Measurements from ENCODE around the gene PIGA. TPM values are rescaled to one million over a fixed set of nuclear protein-coding genes. Genes with fewer than 3 reads are reported as not detected.

Gene PIGA
- total and polyA plus RNA-seq, 4 donors = 11.7 to 72.8 (median 18.8) TPM

GRCh38 chrX:15376956-15377355 lies 41.6 kb upstream of the PIGA start:
- Histone ChIP-seq H3K27me3 (ENCODE audit: control insufficient read depth in 3 of 3, insufficient read depth in 3 of 3, low read length in 2 of 3) (peaks cover 0 to 47% (median 21%) of the 10 kb centered on the region in 3 donors), H3K9ac (ENCODE audit: insufficient read depth in 1 of 2, low read length in 2 of 2) (no peak overlapping the region), H3K36me3 (ENCODE audit: control insufficient read depth in 4 of 4, insufficient read depth in 4 of 4, low read length in 4 of 4) (no peaks in the 10 kb centered on the region), H3K27ac (ENCODE audit: low read depth in 1 of 2, low read length in 1 of 2) (no peak overlapping the region), H3K4me3 (no peak overlapping the region), H3K4me1 (ENCODE audit: control insufficient read depth in 5 of 5, insufficient read depth in 5 of 5, low read length in 5 of 5) (no peaks in the 10 kb centered on the region), H3K9me3 (ENCODE audit: control insufficient read depth in 4 of 4, insufficient read depth in 3 of 4, low read length in 3 of 4) (no peaks in the 10 kb centered on the region)
- ATAC-seq (ENCODE audit: insufficient read depth, low FRiP score) = no peak
- WGBS, 2 donors = 75 to 93% methylated on average over 1 of the region's 1 CpG
- no peak for TF ChIP-seq CTCF (IDR thresholded peaks at IDR 0.05; ENCODE audit: control extremely low read depth, extremely low read depth)
- no peak for DNase-seq

- H3K27ac ChIP-seq (ENCODE audit: low read depth in 1 of 2, low read length in 1 of 2) = no peak overlapping the region
- 69 to 89% methylated on average over 3 of the region's 3 CpGs for WGBS, 2 donors
Measured at GRCh38 chrX:15373976-15374375, 38.7 kb upstream of the PIGA start.

GRCh38 chrX:15366506-15367352 lies 31.4 kb upstream of the PIGA start:
- Histone ChIP-seq H3K4me1 (ENCODE audit: control insufficient read depth in 5 of 5, insufficient read depth in 5 of 5, low read length in 5 of 5) (peaks cover 0 to 3% (median 0%) of the 10 kb centered on the region in 5 donors), H3K9ac (ENCODE audit: insufficient read depth in 1 of 2, low read length in 2 of 2) (no peak overlapping the region), H3K36me3 (ENCODE audit: control insufficient read depth in 4 of 4, insufficient read depth in 4 of 4, low read length in 4 of 4) (no peaks in the 10 kb centered on the region), H3K9me3 (ENCODE audit: control insufficient read depth in 4 of 4, insufficient read depth in 3 of 4, low read length in 3 of 4) (no peaks in the 10 kb centered on the region), H3K27ac (ENCODE audit: low read depth in 1 of 2, low read length in 1 of 2) (no peak overlapping the region), H3K27me3 (ENCODE audit: control insufficient read depth in 3 of 3, insufficient read depth in 3 of 3, low read length in 2 of 3) (peaks cover 0 to 31% (median 15%) of the 10 kb centered on the region in 3 donors), H3K4me3 (no peak overlapping the region)
- TF ChIP-seq CTCF (IDR thresholded peaks at IDR 0.05; ENCODE audit: control extremely low read depth, extremely low read depth) = no peak
- ATAC-seq (ENCODE audit: insufficient read depth, low FRiP score) (no peak), DNase-seq (no peak)
- 39 to 66% methylated on average over 9 of the region's 9 CpGs for WGBS, 2 donors

More at GRCh38 chrX:15373976-15374375, 38.7 kb upstream of the PIGA start:
- Histone ChIP-seq H3K4me3 (no peak overlapping the region), H3K27me3 (ENCODE audit: control insufficient read depth in 3 of 3, insufficient read depth in 3 of 3, low read length in 2 of 3) (peaks cover 0 to 51% (median 20%) of the 10 kb centered on the region in 3 donors), H3K9ac (ENCODE audit: insufficient read depth in 1 of 2, low read length in 2 of 2) (no peak overlapping the region), H3K9me3 (ENCODE audit: control insufficient read depth in 4 of 4, insufficient read depth in 3 of 4, low read length in 3 of 4) (no peaks in the 10 kb centered on the region), H3K36me3 (ENCODE audit: control insufficient read depth in 4 of 4, insufficient read depth in 4 of 4, low read length in 4 of 4) (no peaks in the 10 kb centered on the region), H3K4me1 (ENCODE audit: control insufficient read depth in 5 of 5, insufficient read depth in 5 of 5, low read length in 5 of 5) (no peaks in the 10 kb centered on the region)
- DNase-seq (no peak), ATAC-seq (ENCODE audit: insufficient read depth, low FRiP score) (no peak)
- TF ChIP-seq CTCF (IDR thresholded peaks at IDR 0.05; ENCODE audit: control extremely low read depth, extremely low read depth) = no peak
